HCT116 (cell line): ENCODE data around the gene TMTC2. TPM values are rescaled to one million over a fixed set of nuclear protein-coding genes. Genes with fewer than 3 reads are reported as not detected.

Experiments
- ATAC-seq: fragments of 200-7000 bp; cut with Tn5 transposase; 2 replicates; pipeline ENCODE4 v1.9.1; 2020; ENCODE audit warnings: mild to moderate bottlenecking, moderate library complexity
- BruUV-seq: library from RNA; stranded (reverse); fragments of 400-500 nt; replicated peaks from 2 replicates; lab custom pipeline; 2021; lab: Mats Ljungman, UMichigan
- CTCF ChIA-PET: fragments of 300-600 bp; sonication (Branson Sonifier 250); formaldehyde crosslinking; loops from one replicate; lab custom pipeline; 2021; ENCODE audit warnings: antibody characterized with exemption; lab: Charles Lee
- POLR2A ChIA-PET: fragments of 300-600, 350-600 bp; sonication (Branson Sonifier 250); formaldehyde crosslinking; loops from one replicate; lab custom pipeline; 2021; ENCODE audit warnings: antibody characterized with exemption; lab: Charles Lee
- RAD21 ChIA-PET, 2 experiments: fragments of 300-600 bp; sonication (Branson Sonifier 250); formaldehyde crosslinking; loops; one replicate each; lab custom pipeline; 2023; ENCODE audit warnings: low total read pairs in 2 of 2; ENCODE audit not compliant: uncharacterized antibody in 2 of 2, unreplicated experiment in 2 of 2, low non-redundant PET in 1 of 2; lab: Charles Lee
- DNase-seq: peaks from one replicate; pipeline ENCODE4 v3.0.0-alpha.2; 2010; ENCODE audit warnings: low read depth, low spot score
- H2AFZ ChIP-seq: fragments of 200-600 bp; shearing (Covaris generic), sonication (generic); 2 replicates; pipeline ENCODE4 v1.6.1; 2017; ENCODE audit warnings: low read depth, mixed run types, mixed read lengths, antibody characterized with exemption, low read length; ENCODE audit not compliant: poor library complexity, severe bottlenecking
- H3K27ac ChIP-seq: 2 replicates; pipeline ENCODE4 v1.5.1; 2012; ENCODE audit warnings: low read depth, low read length
- H3K27me3 ChIP-seq: fragments of 200-600 bp; sonication (generic); 2 replicates; pipeline ENCODE4 v1.6.1; 2016; ENCODE audit warnings: mixed run types, low read length, mixed read lengths; ENCODE audit not compliant: insufficient read depth
- H3K36me3 ChIP-seq, 2 experiments: fragments of 200-500 bp in 1 of 2; fragments of 200-600 bp in 1 of 2; sonication (Bioruptor generic) in 1 of 2; sonication (generic) in 1 of 2; 2 replicates each; pipeline versions ENCODE4 v1.5.1 to v1.6.1; 2014 to 2016; ENCODE audit warnings: low read length in 2 of 2, inconsistent platforms in 1 of 2, mixed read lengths in 1 of 2, mixed run types in 1 of 2; ENCODE audit not compliant: insufficient read depth in 2 of 2, control insufficient read depth in 1 of 2
- H3K4me1 ChIP-seq, 2 experiments: fragments of 200-600 bp in 1 of 2; sonication (generic) in 1 of 2; 2 replicates each; pipeline versions ENCODE4 v1.5.1 to v1.6.1; 2012 to 2017; ENCODE audit warnings: low read length in 2 of 2, inconsistent platforms in 1 of 2, mild to moderate bottlenecking in 1 of 2, mixed read lengths in 1 of 2, mixed run types in 1 of 2, moderate library complexity in 1 of 2; ENCODE audit not compliant: insufficient read depth in 2 of 2, control insufficient read depth in 1 of 2
- H3K4me2 ChIP-seq: fragments of 200-600 bp; sonication (generic); 2 replicates; pipeline ENCODE4 v1.6.1; 2017; ENCODE audit warnings: mixed run types, low read length, mixed read lengths
- H3K4me3 ChIP-seq, 2 experiments: fragments of 200-600 bp in 1 of 2; sonication (generic) in 1 of 2; replicated peaks in 1 of 2; 2 replicates each; pipeline ENCODE4 v1.5.1; 2011 to 2016; ENCODE audit warnings: low read length in 2 of 2, control low read depth in 1 of 2, low read depth in 1 of 2, mild to moderate bottlenecking in 1 of 2, mixed read lengths in 1 of 2, mixed run types in 1 of 2
- H3K79me2 ChIP-seq: fragments of 200-600 bp; sonication (generic); 2 replicates; pipeline ENCODE4 v1.6.1; 2017; ENCODE audit warnings: mild to moderate bottlenecking, mixed run types, low read length, moderate library complexity, mixed read lengths; ENCODE audit not compliant: insufficient read depth
- H3K9ac ChIP-seq: fragments of 200-600 bp; sonication (generic); 2 replicates; pipeline ENCODE4 v1.6.1; 2016; ENCODE audit warnings: low read length, mixed read lengths
- H3K9me2 ChIP-seq: fragments of 200-600 bp; sonication (generic), shearing (Covaris generic); 2 replicates; pipeline ENCODE4 v1.6.1; 2017; ENCODE audit warnings: mixed run types, mild to moderate bottlenecking, moderate library complexity; ENCODE audit not compliant: insufficient read depth
- H3K9me3 ChIP-seq, 2 experiments: fragments of 200-500 bp in 1 of 2; fragments of 200-600 bp in 1 of 2; sonication (Bioruptor generic) in 1 of 2; sonication (generic) in 1 of 2; 2 replicates each; pipeline ENCODE4 v1.6.1; 2014 to 2017; ENCODE audit warnings: low read length in 2 of 2, mixed read lengths in 2 of 2, inconsistent platforms in 1 of 2, low read depth in 1 of 2, mild to moderate bottlenecking in 1 of 2, mixed run types in 1 of 2, moderate library complexity in 1 of 2; ENCODE audit not compliant: control insufficient read depth in 1 of 2, insufficient read depth in 1 of 2
- H4K20me1 ChIP-seq: fragments of 200-600 bp; sonication (generic), shearing (Covaris generic); 2 replicates; pipeline ENCODE4 v1.6.1; 2017; ENCODE audit warnings: mixed run types, mild to moderate bottlenecking, moderate library complexity; ENCODE audit not compliant: insufficient read depth
- CEBPB ChIP-seq: IDR thresholded peaks from 2 replicates; pipeline ENCODE4 v1.6.1; 2012; ENCODE audit warnings: low read depth
- EGR1 ChIP-seq: IDR thresholded peaks from 2 replicates; pipeline ENCODE4 v1.6.1; 2012; ENCODE audit warnings: low read depth
- EZH2 ChIP-seq: fragments of 200-600 bp; sonication (generic); IDR thresholded peaks from 2 replicates; pipeline ENCODE4 v1.6.1; 2017; ENCODE audit warnings: antibody characterized with exemption, mixed run types
- EZH2phosphoT487 ChIP-seq: fragments of 200-600 bp; IDR thresholded peaks from 2 replicates; pipeline ENCODE4 v1.6.1; 2018; ENCODE audit warnings: antibody characterized with exemption, borderline replicate concordance
- FOSL1 ChIP-seq: IDR thresholded peaks from 2 replicates; pipeline ENCODE4 v1.6.1; 2012; ENCODE audit warnings: low read depth
- JUND ChIP-seq: IDR thresholded peaks from 2 replicates; pipeline ENCODE4 v1.6.1; 2012
- POLR2AphosphoS5 ChIP-seq: IDR thresholded peaks from 2 replicates; pipeline ENCODE4 v1.6.1; 2011; ENCODE audit warnings: mild to moderate bottlenecking, low read depth, low read length, moderate library complexity
- SIN3A ChIP-seq: IDR thresholded peaks from 2 replicates; pipeline ENCODE4 v1.6.1; 2012; ENCODE audit warnings: low read depth
- SP1 ChIP-seq: IDR thresholded peaks from 2 replicates; pipeline ENCODE4 v1.6.1; 2012; ENCODE audit warnings: low read depth
- TCF7L2 ChIP-seq: IDR thresholded peaks from 2 replicates; pipeline ENCODE4 v1.7.0; 2011; ENCODE audit warnings: borderline replicate concordance, inconsistent platforms; ENCODE audit not compliant: insufficient read depth, insufficient read length; ENCODE audit errors: extremely low read depth
- ZFX ChIP-seq: fragments of 450-650 bp; IDR thresholded peaks from 2 replicates; pipeline ENCODE4 v1.6.1; 2017
- ZNF274 ChIP-seq: fragments of 200-500 bp; sonication (Bioruptor generic); IDR thresholded peaks from 2 replicates; pipeline ENCODE4 v1.6.1; 2014; ENCODE audit warnings: mild to moderate bottlenecking, low read depth, low read length, inconsistent platforms
- intact Hi-C: fragments of 100-400 bp; cut with micrococcal nuclease; formaldehyde crosslinking; loops from 2 replicates; pipeline ENCODE4 v1.10.0; 2022
- total RNA-seq: library from RNA; stranded (reverse); gene quantifications from one replicate; pipeline ENCODE4 v1.2.1, GENCODE V29; 2021; ENCODE audit not compliant: unreplicated experiment
- TF ChIP-seq, protein P1 (sequence below): IDR thresholded peaks from 2 replicates; pipeline ENCODE4 v1.6.1; 2012
- TF ChIP-seq, protein P2 (sequence below): IDR thresholded peaks from 2 replicates; pipeline ENCODE4 v1.6.1; 2012
- TF ChIP-seq, protein P3 (sequence below), 3 experiments: fragments of 200-600 bp in 1 of 3; sonication (generic) in 1 of 3; IDR thresholded peaks in 2 of 3; conservative IDR thresholded peaks in 1 of 3; 2 replicates each; pipeline ENCODE4 v1.5.1; 2012 to 2017; ENCODE audit warnings: low read depth in 2 of 3, low read length in 2 of 3, antibody characterized with exemption in 1 of 3, borderline replicate concordance in 1 of 3, control low read depth in 1 of 3, mild to moderate bottlenecking in 1 of 3, mixed read lengths in 1 of 3, mixed run types in 1 of 3, moderate library complexity in 1 of 3; ENCODE audit not compliant: insufficient read depth in 1 of 3
- TF ChIP-seq, protein P4 (sequence below): IDR thresholded peaks from 2 replicates; pipeline ENCODE4 v1.6.1; 2011; ENCODE audit warnings: mild to moderate bottlenecking, low read length, moderate library complexity; ENCODE audit not compliant: insufficient replicate concordance; ENCODE audit errors: extremely low read depth
- TF ChIP-seq, protein P5 (sequence below): IDR thresholded peaks from 2 replicates; pipeline ENCODE4 v1.6.1; 2012; ENCODE audit warnings: low read depth

Gene TMTC2
- total RNA-seq, 1 experiment from 2014 or later = 11.5 TPM

DNA sequence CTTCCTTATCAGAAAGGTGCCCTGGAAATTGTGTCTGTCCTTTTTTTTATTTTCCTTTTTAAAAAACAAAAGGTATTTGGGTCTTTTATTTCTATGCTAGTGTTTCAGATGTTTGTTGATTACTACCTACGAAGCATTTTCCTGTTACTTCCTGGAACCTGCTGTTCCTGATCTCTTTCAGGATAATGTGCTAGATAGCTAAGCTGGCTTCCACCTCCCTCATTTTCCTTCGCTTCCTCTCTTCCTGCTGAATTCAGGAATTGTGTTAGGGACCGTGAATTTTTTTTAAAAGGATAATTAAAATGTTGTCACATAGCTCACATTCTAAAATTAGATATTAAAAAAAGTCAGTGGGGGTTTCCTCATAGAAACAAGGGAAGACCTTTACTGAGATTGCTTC, 27.7 kb downstream of the TMTC2 start:
- no peaks in the 10 kb centered on the region for H3K9me2 ChIP-seq
- no TSS peak for BruUV-seq
- H3K4me3 ChIP-seq = no peak overlapping the region
- DNase-seq = no peak
- no peak for TF ChIP-seq SIN3A
- TF ChIP-seq, protein P1, sequence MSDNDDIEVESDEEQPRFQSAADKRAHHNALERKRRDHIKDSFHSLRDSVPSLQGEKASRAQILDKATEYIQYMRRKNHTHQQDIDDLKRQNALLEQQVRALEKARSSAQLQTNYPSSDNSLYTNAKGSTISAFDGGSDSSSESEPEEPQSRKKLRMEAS = no peak
- TF ChIP-seq SP1 = no peak
- TF ChIP-seq ZNF274 = no peak
- no peak for TF ChIP-seq EGR1
- no peak for TF ChIP-seq ZFX
- no peak for TF ChIP-seq JUND
- TF ChIP-seq, protein P2, sequence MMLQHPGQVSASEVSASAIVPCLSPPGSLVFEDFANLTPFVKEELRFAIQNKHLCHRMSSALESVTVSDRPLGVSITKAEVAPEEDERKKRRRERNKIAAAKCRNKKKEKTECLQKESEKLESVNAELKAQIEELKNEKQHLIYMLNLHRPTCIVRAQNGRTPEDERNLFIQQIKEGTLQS = no peak
- TF ChIP-seq, protein P3, sequence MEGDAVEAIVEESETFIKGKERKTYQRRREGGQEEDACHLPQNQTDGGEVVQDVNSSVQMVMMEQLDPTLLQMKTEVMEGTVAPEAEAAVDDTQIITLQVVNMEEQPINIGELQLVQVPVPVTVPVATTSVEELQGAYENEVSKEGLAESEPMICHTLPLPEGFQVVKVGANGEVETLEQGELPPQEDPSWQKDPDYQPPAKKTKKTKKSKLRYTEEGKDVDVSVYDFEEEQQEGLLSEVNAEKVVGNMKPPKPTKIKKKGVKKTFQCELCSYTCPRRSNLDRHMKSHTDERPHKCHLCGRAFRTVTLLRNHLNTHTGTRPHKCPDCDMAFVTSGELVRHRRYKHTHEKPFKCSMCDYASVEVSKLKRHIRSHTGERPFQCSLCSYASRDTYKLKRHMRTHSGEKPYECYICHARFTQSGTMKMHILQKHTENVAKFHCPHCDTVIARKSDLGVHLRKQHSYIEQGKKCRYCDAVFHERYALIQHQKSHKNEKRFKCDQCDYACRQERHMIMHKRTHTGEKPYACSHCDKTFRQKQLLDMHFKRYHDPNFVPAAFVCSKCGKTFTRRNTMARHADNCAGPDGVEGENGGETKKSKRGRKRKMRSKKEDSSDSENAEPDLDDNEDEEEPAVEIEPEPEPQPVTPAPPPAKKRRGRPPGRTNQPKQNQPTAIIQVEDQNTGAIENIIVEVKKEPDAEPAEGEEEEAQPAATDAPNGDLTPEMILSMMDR (IDR thresholded peaks at IDR 0.05 in 2 of 3, conservative IDR thresholded peaks at IDR 0.05 in 1 of 3; ENCODE audit: borderline replicate concordance in 1 of 3, insufficient read depth in 1 of 3, low read depth in 2 of 3, low read length in 2 of 3) = no peak
- no peak for TF ChIP-seq POLR2AphosphoS5
- TF ChIP-seq EZH2phosphoT487 = no peak
- no peak for TF ChIP-seq CEBPB
- TF ChIP-seq EZH2 = no peak
- TF ChIP-seq TCF7L2 = no peak
- TF ChIP-seq, protein P4, sequence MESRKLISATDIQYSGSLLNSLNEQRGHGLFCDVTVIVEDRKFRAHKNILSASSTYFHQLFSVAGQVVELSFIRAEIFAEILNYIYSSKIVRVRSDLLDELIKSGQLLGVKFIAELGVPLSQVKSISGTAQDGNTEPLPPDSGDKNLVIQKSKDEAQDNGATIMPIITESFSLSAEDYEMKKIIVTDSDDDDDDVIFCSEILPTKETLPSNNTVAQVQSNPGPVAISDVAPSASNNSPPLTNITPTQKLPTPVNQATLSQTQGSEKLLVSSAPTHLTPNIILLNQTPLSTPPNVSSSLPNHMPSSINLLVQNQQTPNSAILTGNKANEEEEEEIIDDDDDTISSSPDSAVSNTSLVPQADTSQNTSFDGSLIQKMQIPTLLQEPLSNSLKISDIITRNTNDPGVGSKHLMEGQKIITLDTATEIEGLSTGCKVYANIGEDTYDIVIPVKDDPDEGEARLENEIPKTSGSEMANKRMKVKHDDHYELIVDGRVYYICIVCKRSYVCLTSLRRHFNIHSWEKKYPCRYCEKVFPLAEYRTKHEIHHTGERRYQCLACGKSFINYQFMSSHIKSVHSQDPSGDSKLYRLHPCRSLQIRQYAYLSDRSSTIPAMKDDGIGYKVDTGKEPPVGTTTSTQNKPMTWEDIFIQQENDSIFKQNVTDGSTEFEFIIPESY = no peak
- TF ChIP-seq FOSL1 = no peak
- TF ChIP-seq, protein P5, sequence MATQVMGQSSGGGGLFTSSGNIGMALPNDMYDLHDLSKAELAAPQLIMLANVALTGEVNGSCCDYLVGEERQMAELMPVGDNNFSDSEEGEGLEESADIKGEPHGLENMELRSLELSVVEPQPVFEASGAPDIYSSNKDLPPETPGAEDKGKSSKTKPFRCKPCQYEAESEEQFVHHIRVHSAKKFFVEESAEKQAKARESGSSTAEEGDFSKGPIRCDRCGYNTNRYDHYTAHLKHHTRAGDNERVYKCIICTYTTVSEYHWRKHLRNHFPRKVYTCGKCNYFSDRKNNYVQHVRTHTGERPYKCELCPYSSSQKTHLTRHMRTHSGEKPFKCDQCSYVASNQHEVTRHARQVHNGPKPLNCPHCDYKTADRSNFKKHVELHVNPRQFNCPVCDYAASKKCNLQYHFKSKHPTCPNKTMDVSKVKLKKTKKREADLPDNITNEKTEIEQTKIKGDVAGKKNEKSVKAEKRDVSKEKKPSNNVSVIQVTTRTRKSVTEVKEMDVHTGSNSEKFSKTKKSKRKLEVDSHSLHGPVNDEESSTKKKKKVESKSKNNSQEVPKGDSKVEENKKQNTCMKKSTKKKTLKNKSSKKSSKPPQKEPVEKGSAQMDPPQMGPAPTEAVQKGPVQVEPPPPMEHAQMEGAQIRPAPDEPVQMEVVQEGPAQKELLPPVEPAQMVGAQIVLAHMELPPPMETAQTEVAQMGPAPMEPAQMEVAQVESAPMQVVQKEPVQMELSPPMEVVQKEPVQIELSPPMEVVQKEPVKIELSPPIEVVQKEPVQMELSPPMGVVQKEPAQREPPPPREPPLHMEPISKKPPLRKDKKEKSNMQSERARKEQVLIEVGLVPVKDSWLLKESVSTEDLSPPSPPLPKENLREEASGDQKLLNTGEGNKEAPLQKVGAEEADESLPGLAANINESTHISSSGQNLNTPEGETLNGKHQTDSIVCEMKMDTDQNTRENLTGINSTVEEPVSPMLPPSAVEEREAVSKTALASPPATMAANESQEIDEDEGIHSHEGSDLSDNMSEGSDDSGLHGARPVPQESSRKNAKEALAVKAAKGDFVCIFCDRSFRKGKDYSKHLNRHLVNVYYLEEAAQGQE = no peak
- TF ChIP-seq, all 23 proteins: peak for 0
- Histone ChIP-seq H3K27ac (no peak overlapping the region), H3K36me3 (no peaks in the 10 kb centered on the region), H3K9me3 (no peaks in the 10 kb centered on the region), H3K4me2 (no peak overlapping the region), H3K27me3 (no peaks in the 10 kb centered on the region), H4K20me1 (no peaks in the 10 kb centered on the region), H3K9ac (no peak overlapping the region), H3K4me1 (no peaks in the 10 kb centered on the region), H3K79me2 (no peaks in the 10 kb centered on the region), H2AFZ (no peak overlapping the region)
- ATAC-seq = no peak
- intact Hi-C loops = no loop called here
- ChIA-PET POLR2A (no interaction called here), RAD21 (no interaction called here), CTCF (no interaction called here)
